Stimulated activated naive B cell treated with anti-CD40 and anti-IgM and Interleukin-4, amounts not matched to agents 10 μg/mL and 1 μg/mL and 100 μg/mL, for 72 hours (primary cell): ENCODE measurements around the gene PSKH1.
"Not testable (repeated sequence)": the region's sequence is repeated elsewhere in the genome, so short reads cannot be mapped to it uniquely, and the experiment has no call there.

Source experiments
- ATAC-seq, 2 donors: fragments of 150-1000 bp; cut with Tn5 transposase; replicated peaks; 2 replicates each; pipeline ENCODE4 v1.10.0; 2021; ENCODE audit warnings: moderate library complexity in 1 of 2
- DNase-seq: peaks from one replicate; pipeline ENCODE4 v3.0.0; 2021
- H3K27ac Mint-ChIP-seq: one replicate; pipeline ENCODE4 v1.8.0; 2022; ENCODE audit warnings: mild to moderate bottlenecking, mixed read lengths
- H3K27me3 Mint-ChIP-seq, 2 donors: one replicate each; pipeline ENCODE4 v1.8.0; 2022; ENCODE audit warnings: mixed read lengths in 2 of 2
- H3K36me3 Mint-ChIP-seq, 2 donors: one replicate each; pipeline ENCODE4 v1.8.0; 2022; ENCODE audit warnings: mixed read lengths in 2 of 2, mild to moderate bottlenecking in 1 of 2
- H3K4me1 Mint-ChIP-seq, 2 donors: one replicate each; pipeline ENCODE4 v1.8.0; 2022; ENCODE audit warnings: mixed read lengths in 2 of 2, mild to moderate bottlenecking in 1 of 2
- H3K4me3 Mint-ChIP-seq, 2 donors: one replicate each; pipeline ENCODE4 v1.8.0; 2022; ENCODE audit warnings: mild to moderate bottlenecking in 2 of 2, mixed read lengths in 2 of 2, moderate library complexity in 1 of 2
- H3K9me3 Mint-ChIP-seq, 2 donors: one replicate each; pipeline ENCODE4 v1.8.0; 2022; ENCODE audit warnings: mixed read lengths in 2 of 2, mild to moderate bottlenecking in 1 of 2

PSKH1 gene

DNA sequence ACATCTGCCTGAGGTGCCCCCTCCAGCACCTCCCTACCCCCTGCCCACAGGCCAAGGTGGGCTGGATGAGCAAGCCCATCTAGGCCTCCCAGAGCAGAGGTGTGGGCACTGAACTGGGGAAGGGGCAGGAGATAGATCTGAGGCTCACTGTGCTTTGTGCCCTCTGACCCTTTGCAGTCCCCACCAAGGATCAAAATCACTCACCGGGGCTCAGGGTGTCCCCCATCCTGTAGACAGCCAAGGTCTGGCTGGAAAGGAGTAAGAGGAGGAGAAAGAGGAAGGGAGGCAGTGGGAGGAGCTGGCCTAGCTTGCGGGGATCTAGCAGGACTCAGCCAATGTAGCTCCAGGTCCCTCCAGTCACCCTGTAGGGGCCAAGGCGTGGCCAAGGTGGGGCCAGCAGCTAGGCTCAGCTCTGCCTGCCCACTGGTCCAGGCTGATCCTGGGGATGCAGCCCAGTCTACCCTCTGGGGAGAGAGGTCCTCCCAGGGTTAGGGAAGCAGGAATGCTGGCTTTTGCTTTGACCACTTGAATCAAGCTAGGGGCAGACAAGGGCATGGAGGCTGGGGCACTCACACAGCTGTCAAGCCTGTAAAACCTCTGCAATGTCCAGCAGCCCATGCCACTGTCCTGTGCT is 73.6 kb downstream of the PSKH1 start:
- H3K27me3 Mint-ChIP-seq: no peaks in the 10 kb centered on the region
- peak overlapping the region; percentile 42 for H3K27ac Mint-ChIP-seq
- peaks cover 33 to 51% of the 10 kb centered on the region in 2 donors for H3K4me1 Mint-ChIP-seq
- peak overlapping the region; percentile 92 to 100 for H3K4me3 Mint-ChIP-seq
- H3K36me3 Mint-ChIP-seq: peaks cover 17 to 28% of the 10 kb centered on the region in 2 donors
- H3K9me3 Mint-ChIP-seq: no peaks in the 10 kb centered on the region
- ATAC-seq (no peak), DNase-seq (no peak)

DNA sequence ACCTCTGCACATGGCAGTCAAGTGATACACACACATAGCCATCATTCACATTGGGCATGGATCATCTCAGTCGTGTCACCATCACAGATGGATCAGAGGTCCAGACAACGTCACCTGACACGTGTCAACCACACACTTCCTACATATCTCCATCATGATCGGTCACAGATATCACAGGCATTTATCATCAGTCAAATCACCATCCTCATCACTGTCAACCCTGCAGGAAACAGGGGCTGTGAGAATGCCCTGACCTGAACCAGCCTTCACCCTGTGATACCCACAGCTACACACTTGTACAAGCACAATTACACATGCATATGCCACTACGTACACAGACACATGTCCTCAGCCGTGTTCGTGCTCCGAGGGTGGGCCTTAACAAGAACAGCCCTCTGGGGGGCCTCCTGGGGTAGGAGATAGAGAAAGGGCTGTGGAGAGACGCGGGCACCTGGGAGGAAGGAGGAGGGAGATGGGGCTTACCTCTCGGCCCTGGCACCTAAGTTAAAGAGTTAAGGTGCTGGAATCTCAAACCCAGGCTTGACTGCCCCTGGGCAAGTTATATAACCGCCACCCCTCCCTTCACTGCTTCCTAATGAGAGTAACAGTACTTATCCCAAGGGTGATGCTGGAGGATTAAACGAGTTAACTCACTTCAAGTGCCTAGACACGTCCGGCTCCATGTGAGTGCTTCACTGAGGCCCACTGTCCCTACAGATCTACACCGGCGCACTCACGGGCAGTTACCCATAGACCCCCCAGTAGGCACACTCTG is 74.3 kb downstream of the PSKH1 start:
- H3K9me3 Mint-ChIP-seq: no peaks in the 10 kb centered on the region
- peaks cover 10 to 21% of the 10 kb centered on the region in 2 donors for H3K36me3 Mint-ChIP-seq
- no peak for DNase-seq
- peak; percentile 1 to 3 for ATAC-seq
- H3K4me1 Mint-ChIP-seq: peaks cover 33 to 50% of the 10 kb centered on the region in 2 donors
- H3K27me3 Mint-ChIP-seq: no peaks in the 10 kb centered on the region
- H3K4me3 Mint-ChIP-seq: peak overlapping the region; percentile 92 to 100
- peak overlapping the region; percentile 96 for H3K27ac Mint-ChIP-seq

DNA sequence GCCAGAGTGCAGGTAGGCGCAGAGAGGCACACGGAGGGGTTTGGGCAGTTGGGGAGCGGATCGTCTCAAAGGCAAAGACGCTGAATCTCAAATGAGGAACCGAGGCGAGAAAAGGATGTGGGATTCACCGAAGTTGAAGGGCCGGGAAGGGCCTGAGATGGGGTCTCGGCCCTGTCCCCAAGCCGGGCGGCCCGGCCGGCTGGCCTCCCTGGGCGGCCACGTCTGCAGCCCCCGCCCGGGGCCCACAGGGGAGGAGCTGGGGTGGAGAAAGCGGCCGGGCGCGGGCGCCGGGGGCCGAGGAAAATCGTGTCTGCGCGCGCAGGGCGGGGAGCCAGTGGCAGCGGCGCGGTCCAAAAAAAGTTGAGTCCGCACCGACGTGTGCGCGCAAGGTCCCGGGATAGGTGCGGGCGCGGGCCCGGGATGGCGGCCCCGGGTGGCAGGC is 74.9 kb downstream of the PSKH1 start:
- peak overlapping the region; percentile 96 for H3K27ac Mint-ChIP-seq
- H3K4me3 Mint-ChIP-seq: peak overlapping the region; percentile 92 to 100
- peaks cover 33 to 47% of the 10 kb centered on the region in 2 donors for H3K4me1 Mint-ChIP-seq
- H3K36me3 Mint-ChIP-seq: peaks cover 4 to 15% of the 10 kb centered on the region in 2 donors
- DNase-seq: peak; percentile 22
- no peaks in the 10 kb centered on the region for H3K9me3 Mint-ChIP-seq
- peak; percentile 33 to 37 for ATAC-seq
- H3K27me3 Mint-ChIP-seq: no peaks in the 10 kb centered on the region

DNA sequence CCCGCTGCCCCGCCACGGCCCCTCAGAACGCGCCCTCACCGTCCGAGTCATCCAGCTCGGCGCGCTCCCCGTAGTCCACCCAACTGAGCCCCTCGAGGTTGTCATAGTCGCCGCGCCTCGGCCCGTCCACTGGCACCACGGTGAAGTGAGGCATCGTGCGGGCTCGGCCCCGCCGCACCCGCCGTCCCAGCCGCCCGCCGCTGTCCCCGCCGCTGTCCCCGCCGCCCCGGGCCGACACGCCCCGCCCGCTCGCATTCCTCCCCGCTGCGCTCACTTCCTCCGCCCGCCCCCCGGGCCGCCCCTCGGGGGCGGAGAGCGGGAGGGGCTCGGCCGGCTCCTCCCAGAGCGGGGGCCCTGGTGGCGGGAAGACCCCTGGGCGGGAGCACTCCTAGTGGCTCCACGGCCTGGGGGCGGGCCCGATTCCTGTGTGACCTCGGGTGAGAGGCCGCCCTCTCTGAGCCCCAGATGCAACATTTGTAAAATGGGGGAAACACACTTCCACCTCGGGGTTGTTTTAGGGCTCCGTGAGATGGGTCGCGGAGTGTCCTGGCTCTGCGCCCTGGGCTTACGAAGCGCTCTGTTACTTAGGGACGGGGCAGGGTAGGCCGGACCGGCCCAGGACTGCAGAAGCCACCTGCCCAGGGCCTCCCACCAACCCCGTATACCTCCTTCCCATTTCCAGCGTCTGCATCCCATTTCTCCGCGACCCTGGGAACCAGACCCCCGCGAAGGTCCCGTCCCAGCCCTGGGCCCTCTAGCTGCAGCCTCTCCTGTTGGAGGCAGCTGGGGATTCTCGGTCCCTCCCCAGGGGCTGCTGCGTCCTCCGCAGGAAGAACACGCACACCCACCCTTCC is 75.6 kb downstream of the PSKH1 start, which contains the start of gene SLC12A4:
TSS of gene SLC12A4 (minus strand) at position 238 of the 854 bp plus-strand sequence. CDS start at position 154, 84 bp downstream.
- Mint-ChIP-seq H3K9me3 (no peaks in the 10 kb centered on the region), H3K4me1 (peaks cover 33 to 47% of the 10 kb centered on the region in 2 donors), H3K27me3 (no peaks in the 10 kb centered on the region), H3K4me3 (peak within 1 kb of the TSS; percentile 92 to 100), H3K36me3 (peaks cover 2 to 12% of the 10 kb centered on the region in 2 donors), H3K27ac (peak within 1 kb of the TSS; percentile 96)
- ATAC-seq (peak; percentile 85 to 90), DNase-seq (peak; percentile 87)

DNA sequence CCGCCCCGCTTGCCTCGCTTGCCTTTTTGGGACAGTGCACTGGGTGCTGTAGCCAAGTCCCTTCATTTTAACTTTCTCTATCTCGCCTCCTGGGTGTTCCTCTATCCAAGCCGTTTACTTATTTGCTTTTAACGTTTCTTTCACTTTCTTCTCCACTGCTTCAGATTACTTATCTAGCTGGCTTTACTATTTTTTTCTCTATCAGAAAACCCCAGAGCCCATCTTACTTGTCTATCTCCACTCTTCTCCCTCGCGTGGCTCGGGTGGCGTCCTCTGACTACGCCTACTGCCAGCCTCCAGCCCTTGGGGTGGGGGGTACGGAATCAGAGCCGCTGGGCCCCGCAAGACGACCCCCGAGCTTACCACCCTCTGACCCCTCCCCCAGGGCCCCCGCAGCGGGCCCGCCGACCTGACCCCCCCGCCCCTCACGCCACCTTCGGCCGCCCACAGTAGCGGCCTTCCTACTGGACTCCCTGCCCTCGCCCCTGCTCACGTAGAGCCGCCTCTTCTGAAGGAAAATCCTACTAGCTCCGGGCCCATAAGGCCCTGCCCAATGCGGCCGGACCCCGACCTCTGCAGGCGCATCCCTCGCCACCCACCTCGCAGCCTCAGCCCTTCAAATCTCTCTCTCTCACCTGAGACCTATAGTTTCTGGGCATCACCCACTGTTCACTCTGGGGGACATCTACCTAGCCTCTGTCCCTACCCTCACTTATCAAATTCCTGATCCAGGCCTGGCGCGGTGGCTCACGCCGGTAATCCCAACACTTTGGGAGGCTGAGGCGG is 76.4 kb downstream of the PSKH1 start:
- DNase-seq (no peak), ATAC-seq (peak in 1 of 2 donors; percentile 12)
- no peaks in the 10 kb centered on the region for H3K27me3 Mint-ChIP-seq
- H3K4me3 Mint-ChIP-seq: peak overlapping the region; percentile 92 to 100
- H3K4me1 Mint-ChIP-seq: peaks cover 32 to 44% of the 10 kb centered on the region in 2 donors
- no peaks in the 10 kb centered on the region for H3K9me3 Mint-ChIP-seq
- peaks cover 2 to 10% of the 10 kb centered on the region in 2 donors for H3K36me3 Mint-ChIP-seq
- H3K27ac Mint-ChIP-seq: peak overlapping the region; percentile 90

DNA sequence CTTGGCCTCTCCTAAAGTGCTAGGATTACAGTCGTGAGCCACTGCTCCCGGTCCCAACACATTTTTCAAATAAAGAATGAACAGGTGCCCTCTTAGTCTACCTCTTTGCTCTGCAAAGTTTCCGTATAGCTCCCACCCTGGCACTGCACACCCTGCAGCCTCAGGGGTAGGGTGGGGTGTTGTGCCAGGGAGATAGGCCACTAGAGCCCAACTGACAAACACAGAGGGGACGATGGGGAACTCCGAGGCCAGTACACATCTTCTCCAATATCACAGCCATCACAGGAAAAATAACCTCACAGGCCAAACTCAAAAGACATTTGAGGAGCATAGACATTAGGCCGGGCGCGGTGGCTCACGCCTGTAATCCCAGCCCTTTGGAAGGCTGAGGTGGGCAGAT is 78.1 kb downstream of the PSKH1 start:
- Mint-ChIP-seq H3K9me3 (no peaks in the 10 kb centered on the region), H3K4me1 (peaks cover 26 to 42% of the 10 kb centered on the region in 2 donors), H3K27ac (peak overlapping the region; percentile 51), H3K27me3 (peaks cover 0 to under 1% of the 10 kb centered on the region in 2 donors), H3K4me3 (no peak overlapping the region), H3K36me3 (peaks cover 0 to 3% of the 10 kb centered on the region in 2 donors)
- ATAC-seq (no peak), DNase-seq (no peak)

DNA sequence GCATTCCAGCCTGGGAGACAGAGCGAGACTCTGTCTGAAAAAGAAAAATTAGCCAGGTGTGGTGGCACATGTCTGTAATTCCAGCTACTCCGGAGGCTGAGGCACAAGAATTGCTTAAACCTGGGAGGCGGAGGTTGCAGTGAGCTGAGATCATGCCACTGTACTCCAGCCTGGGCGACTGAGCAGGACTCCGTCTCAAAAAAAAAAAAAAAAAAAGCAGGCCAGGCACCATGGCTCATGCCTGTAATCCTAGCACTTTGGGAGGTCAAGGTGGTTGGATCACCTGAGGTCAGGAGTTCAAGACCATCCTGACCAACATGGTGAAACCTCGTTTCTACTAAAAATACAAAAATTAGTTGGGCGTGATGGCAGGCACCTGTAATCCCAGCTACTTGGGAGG is 79.2 kb downstream of the PSKH1 start:
- not testable (repeated sequence) for H3K27ac Mint-ChIP-seq, H3K36me3 Mint-ChIP-seq, ATAC-seq, DNase-seq, H3K4me3 Mint-ChIP-seq, H3K9me3 Mint-ChIP-seq, H3K27me3 Mint-ChIP-seq
- H3K4me1 Mint-ChIP-seq: peaks cover 19 to 34% of the 10 kb centered on the region in 2 donors

DNA sequence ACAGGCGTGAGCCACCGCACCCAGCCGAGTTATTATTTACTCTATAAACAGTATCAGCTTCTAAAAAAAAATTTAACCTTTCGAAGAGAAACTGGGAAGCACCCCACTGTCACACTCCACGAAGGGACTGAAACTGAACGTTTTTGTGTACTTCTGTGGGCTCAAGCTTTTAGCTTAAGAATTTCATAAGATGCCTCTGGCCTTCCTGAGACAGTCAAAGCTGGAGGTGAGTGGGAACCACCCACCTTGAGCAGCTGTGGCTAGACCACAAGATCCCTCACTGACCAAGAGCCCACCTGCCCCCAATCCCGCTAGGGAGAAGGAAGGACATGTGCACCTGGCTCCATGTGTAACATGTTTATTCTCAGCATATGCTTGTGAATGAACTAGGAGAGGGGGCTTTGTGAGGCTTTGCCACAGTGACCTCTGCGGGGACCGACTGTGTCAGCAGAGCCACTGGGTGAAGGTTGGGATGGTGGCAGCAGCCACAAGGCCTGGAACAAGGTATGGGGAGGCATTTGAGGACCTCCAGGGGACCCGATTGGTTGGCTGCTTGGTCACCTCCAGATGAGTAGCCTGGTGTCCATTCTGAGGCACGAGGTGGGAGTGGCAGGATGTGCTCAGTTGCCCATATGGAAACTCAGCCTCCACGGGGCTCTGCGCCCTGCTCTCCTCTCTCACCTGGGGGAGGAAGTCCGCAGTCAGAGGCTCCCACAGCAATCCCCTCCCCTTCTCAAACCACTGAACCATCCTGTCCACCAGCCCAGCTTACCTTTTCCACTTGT is 82.5 kb downstream of the PSKH1 start:
- no peak for DNase-seq
- H3K9me3 Mint-ChIP-seq: no peaks in the 10 kb centered on the region
- H3K4me3 Mint-ChIP-seq: no peak overlapping the region
- peaks cover 11 to 21% of the 10 kb centered on the region in 2 donors for H3K4me1 Mint-ChIP-seq
- ATAC-seq: peak; percentile 76 to 80
- H3K27ac Mint-ChIP-seq: peak overlapping the region; percentile 86
- H3K27me3 Mint-ChIP-seq: peaks cover 0 to 9% of the 10 kb centered on the region in 2 donors
- no peaks in the 10 kb centered on the region for H3K36me3 Mint-ChIP-seq

DNA sequence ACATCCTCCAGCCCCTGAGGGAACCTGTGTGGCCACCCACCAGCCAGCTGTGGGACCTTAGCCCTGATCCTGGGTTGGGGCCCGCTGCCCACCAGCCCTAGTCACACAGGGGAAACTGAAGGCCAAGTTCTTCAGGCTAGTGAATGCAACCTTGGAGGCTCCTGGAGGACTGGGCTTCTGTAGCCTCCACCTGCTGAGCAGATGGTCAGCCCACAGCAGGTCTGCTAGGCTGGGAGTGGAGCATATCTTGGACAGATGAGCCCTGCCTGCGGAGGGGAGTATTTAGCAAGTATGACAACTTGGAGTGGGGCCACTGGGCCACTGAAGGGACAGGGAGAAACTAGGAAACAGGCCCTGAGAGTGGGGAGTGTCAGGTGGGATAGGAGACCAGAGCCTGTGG is 83.2 kb downstream of the PSKH1 start:
- H3K27ac Mint-ChIP-seq: peak overlapping the region; percentile 62
- no peak for ATAC-seq
- peaks cover 0 to 9% of the 10 kb centered on the region in 2 donors for H3K27me3 Mint-ChIP-seq
- no peak overlapping the region for H3K4me3 Mint-ChIP-seq
- no peaks in the 10 kb centered on the region for H3K9me3 Mint-ChIP-seq
- H3K4me1 Mint-ChIP-seq: peaks cover 11 to 21% of the 10 kb centered on the region in 2 donors
- no peak for DNase-seq
- H3K36me3 Mint-ChIP-seq: no peaks in the 10 kb centered on the region

DNA sequence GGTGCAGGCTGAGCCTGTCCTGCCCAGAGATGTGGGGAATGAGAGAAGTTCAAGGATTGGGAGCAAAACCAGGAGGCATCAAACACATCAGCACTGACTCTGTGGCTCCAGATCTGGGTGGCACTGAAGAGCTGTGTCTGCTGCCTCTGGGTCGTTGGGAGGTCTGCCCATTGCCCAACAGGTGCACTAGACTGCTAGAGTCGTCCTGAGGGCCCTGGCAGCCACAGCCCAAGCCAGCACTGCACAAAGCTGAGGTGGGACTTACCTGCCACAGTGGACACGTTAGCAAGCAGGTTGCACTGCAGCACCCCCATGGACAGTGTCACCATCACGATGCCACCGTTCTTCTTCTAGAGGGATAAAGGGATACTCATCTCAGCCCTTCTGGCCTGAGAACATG is 84.0 kb downstream of the PSKH1 start:
- DNase-seq (no peak), ATAC-seq (no peak)
- H3K27me3 Mint-ChIP-seq: peaks cover 0 to 9% of the 10 kb centered on the region in 2 donors
- H3K4me1 Mint-ChIP-seq: peaks cover 11 to 21% of the 10 kb centered on the region in 2 donors
- no peaks in the 10 kb centered on the region for H3K9me3 Mint-ChIP-seq
- no peak overlapping the region for H3K4me3 Mint-ChIP-seq
- no peak overlapping the region for H3K27ac Mint-ChIP-seq
- no peaks in the 10 kb centered on the region for H3K36me3 Mint-ChIP-seq

DNA sequence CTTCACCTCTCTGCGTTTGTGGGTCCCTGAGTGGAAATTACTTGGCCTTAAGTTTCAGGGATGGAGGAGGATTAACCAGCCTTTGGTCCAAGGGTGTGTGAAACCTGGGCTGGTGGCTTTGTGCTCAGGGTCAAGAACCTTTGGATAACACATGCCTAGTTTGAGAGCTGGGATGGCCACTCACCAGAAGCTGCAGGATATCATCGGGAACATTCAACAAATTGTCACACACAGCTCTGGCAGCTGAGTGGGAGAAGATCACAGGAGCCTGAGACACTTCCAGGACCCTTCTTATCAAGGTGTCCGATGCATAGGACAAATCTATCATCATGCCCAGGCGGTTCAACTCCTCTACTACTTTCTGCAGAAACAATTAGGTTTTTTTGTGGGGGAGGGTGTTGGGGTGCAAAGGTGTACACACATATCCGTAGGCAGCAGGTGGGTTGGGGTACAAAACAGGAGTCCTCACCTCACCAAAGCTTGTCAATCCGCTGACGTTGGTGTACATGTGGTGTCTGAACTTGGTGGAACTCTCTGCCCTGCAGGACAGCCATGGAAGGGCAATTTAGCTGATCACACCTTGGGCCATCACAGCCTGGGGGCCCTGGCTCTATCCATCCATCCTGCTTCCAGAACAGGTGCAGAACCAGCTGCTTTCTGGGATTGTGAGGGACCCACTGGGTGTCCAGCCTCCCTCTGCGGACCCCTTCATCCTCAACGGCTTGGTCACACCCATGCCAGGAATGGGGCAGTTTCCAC is 84.6 kb downstream of the PSKH1 start:
- DNase-seq (no peak), ATAC-seq (no peak)
- H3K36me3 Mint-ChIP-seq: no peaks in the 10 kb centered on the region
- H3K4me3 Mint-ChIP-seq: no peak overlapping the region
- no peaks in the 10 kb centered on the region for H3K9me3 Mint-ChIP-seq
- H3K27me3 Mint-ChIP-seq: peaks cover 0 to 9% of the 10 kb centered on the region in 2 donors
- peaks cover 14 to 25% of the 10 kb centered on the region in 2 donors for H3K4me1 Mint-ChIP-seq
- no peak overlapping the region for H3K27ac Mint-ChIP-seq
